ENCODE data around the gene GGA1. TPM values are rescaled to one million over a fixed set of nuclear protein-coding genes. Genes with fewer than 3 reads are reported as not detected.

GGA1 gene
- total and polyA plus RNA-seq, 2 donors (not counting 1 experiment from before 2014, with no cell fraction given), result 137 to 154 TPM

DNA sequence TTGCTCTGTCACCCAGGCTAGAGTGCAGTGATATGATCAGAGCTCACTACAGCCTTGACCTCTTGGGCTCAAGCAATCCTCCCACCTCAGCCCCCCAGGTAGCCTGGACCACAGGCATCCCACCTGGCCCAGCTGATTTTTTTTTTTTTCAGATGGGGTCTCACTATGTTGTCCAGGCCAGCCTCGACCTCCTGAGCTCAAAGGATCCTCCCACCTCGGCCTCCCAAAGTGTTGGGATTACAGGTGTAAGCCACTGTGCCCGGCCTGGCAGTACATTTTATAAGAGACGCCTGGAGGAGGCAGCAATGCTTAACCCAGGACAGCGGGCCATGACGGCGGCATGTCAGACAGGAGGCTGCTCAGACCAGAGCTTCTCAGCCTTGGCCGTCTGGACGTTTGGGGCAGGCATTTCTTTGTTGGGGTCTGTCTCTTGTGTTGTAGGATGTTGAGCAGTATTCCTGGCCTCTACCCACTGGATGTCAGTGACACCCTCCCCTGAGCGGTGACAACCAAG lies 33.1 kb upstream of the GGA1 start:
- Mint-ChIP-seq H3K27me3 (peaks cover 13% of the 10 kb centered on the region), H3K4me1 (peaks cover 5% of the 10 kb centered on the region), H3K9me3 (ENCODE audit: insufficient read depth) (no peaks in the 10 kb centered on the region), H3K27ac (no peak overlapping the region), H3K4me3 (no peak overlapping the region)
- ATAC-seq (ENCODE audit: low read depth) (no peak), DNase-seq (no peak)
- Histone ChIP-seq H2AFZ (ENCODE audit: insufficient read depth, low read depth, low read length, poor library complexity, severe bottlenecking) (no peak overlapping the region), H3K4me3 (ENCODE audit: control extremely low read depth in 1 of 5, extremely low read depth in 1 of 5, insufficient read depth in 1 of 5, low read depth in 2 of 5, low read length in 4 of 5) (no peak overlapping the region), H3K27me3 (replicated peaks in 1 of 4; ENCODE audit: control extremely low read depth in 1 of 4, control insufficient read depth in 3 of 4, insufficient read depth in 4 of 4, low read length in 3 of 4) (no peaks in the 10 kb centered on the region), H3K9ac (ENCODE audit: low read length) (no peak overlapping the region), H4K20me1 (ENCODE audit: control insufficient read depth, insufficient read depth, low read length, poor library complexity, severe bottlenecking) (no peaks in the 10 kb centered on the region), H3K27ac (ENCODE audit: low read length in 2 of 2) (no peak overlapping the region), H3K79me2 (ENCODE audit: control insufficient read depth, insufficient read depth, low read length) (no peaks in the 10 kb centered on the region), H3K36me3 (replicated peaks in 1 of 2; ENCODE audit: control extremely low read depth in 1 of 2, control insufficient read depth in 1 of 2, extremely low read depth in 1 of 2, insufficient read depth in 2 of 2, low read length in 1 of 2) (no peaks in the 10 kb centered on the region), H3K4me2 (replicated peaks; ENCODE audit: low read depth, low read length, poor library complexity, severe bottlenecking) (no peak overlapping the region), H3K4me1 (ENCODE audit: control insufficient read depth in 2 of 2, insufficient read depth in 2 of 2, low read length in 2 of 2) (peaks cover 8 to 11% of the 10 kb centered on the region in 2 donors), H3K9me3 (ENCODE audit: control extremely low read depth in 1 of 3, control insufficient read depth in 2 of 3, insufficient read depth in 1 of 3, low read length in 2 of 3) (no peaks in the 10 kb centered on the region)
- 91% methylated on average over 9 of the region's 10 CpGs for whole genome bisulfite sequencing (ENCODE audit: insufficient coverage)
- CTCF ChIA-PET, result interaction anchor here (1.5 to 3.4 kb wide), 3 partner anchors 11 to 31 kb away, joined by 4 to 10 read pairs (median 6); no protein-coding TSS in a partner anchor
- TF ChIP-seq, protein P1, sequence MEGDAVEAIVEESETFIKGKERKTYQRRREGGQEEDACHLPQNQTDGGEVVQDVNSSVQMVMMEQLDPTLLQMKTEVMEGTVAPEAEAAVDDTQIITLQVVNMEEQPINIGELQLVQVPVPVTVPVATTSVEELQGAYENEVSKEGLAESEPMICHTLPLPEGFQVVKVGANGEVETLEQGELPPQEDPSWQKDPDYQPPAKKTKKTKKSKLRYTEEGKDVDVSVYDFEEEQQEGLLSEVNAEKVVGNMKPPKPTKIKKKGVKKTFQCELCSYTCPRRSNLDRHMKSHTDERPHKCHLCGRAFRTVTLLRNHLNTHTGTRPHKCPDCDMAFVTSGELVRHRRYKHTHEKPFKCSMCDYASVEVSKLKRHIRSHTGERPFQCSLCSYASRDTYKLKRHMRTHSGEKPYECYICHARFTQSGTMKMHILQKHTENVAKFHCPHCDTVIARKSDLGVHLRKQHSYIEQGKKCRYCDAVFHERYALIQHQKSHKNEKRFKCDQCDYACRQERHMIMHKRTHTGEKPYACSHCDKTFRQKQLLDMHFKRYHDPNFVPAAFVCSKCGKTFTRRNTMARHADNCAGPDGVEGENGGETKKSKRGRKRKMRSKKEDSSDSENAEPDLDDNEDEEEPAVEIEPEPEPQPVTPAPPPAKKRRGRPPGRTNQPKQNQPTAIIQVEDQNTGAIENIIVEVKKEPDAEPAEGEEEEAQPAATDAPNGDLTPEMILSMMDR (IDR thresholded peaks at IDR 0.05), result no peak
- TF ChIP-seq EZH2 (IDR thresholded peaks at IDR 0.05; ENCODE audit: borderline replicate concordance, insufficient read depth, low read depth, low read length, poor library complexity, severe bottlenecking), result no peak
- POLR2A ChIA-PET, result no interaction called here
- intact Hi-C loops (cut with micrococcal nuclease), result no loop called here

DNA sequence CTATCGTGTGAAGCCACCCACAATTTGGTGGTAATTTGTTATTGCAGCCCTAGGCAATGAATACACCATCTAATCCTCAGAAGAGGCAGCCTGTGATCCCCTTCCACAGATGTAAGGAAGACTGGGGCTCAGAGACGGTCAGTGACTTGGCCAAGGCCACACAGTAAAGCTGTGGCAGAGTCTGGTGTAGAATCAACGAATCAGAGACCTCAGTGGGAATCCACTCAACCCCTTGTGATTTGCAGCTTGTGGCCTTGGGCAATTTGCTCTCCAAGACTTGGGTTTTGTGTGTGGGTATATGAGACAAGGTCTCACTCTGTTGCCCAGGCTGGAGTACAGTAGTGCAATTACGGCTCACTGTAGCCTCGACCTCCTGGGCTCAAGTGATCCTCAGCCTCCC lies 30.6 kb upstream of the GGA1 start:
- no peak overlapping the region for H3K4me2 ChIP-seq (replicated peaks; ENCODE audit: low read depth, low read length, poor library complexity, severe bottlenecking)
- no peaks in the 10 kb centered on the region for H4K20me1 ChIP-seq (ENCODE audit: control insufficient read depth, insufficient read depth, low read length, poor library complexity, severe bottlenecking)
- Mint-ChIP-seq H3K9me3 (ENCODE audit: insufficient read depth) (no peaks in the 10 kb centered on the region), H3K27me3 (peaks cover 16% of the 10 kb centered on the region), H3K4me3 (no peak overlapping the region), H3K27ac (no peak overlapping the region), H3K4me1 (peaks cover 6% of the 10 kb centered on the region)
- POLR2A ChIA-PET, result no interaction called here
- H3K79me2 ChIP-seq (ENCODE audit: control insufficient read depth, insufficient read depth, low read length), result no peaks in the 10 kb centered on the region
- no peak overlapping the region for H3K27ac ChIP-seq (ENCODE audit: low read length in 2 of 2)
- intact Hi-C loops (cut with micrococcal nuclease), result no loop called here
- H3K4me3 ChIP-seq (ENCODE audit: control extremely low read depth in 1 of 5, extremely low read depth in 1 of 5, insufficient read depth in 1 of 5, low read depth in 2 of 5, low read length in 4 of 5), result no peak overlapping the region
- 85% methylated on average over 4 of the region's 5 CpGs for WGBS (ENCODE audit: insufficient coverage)
- DNase-seq (no peak), ATAC-seq (ENCODE audit: low read depth) (no peak)
- H3K9me3 ChIP-seq (ENCODE audit: control extremely low read depth in 1 of 3, control insufficient read depth in 2 of 3, insufficient read depth in 1 of 3, low read length in 2 of 3), result no peaks in the 10 kb centered on the region
- TF ChIP-seq EZH2 (IDR thresholded peaks at IDR 0.05; ENCODE audit: borderline replicate concordance, insufficient read depth, low read depth, low read length, poor library complexity, severe bottlenecking), result no peak
- TF ChIP-seq, protein P1 (IDR thresholded peaks at IDR 0.05), result no peak
- H2AFZ ChIP-seq (ENCODE audit: insufficient read depth, low read depth, low read length, poor library complexity, severe bottlenecking), result no peak overlapping the region
- H3K36me3 ChIP-seq (replicated peaks in 1 of 2; ENCODE audit: control extremely low read depth in 1 of 2, control insufficient read depth in 1 of 2, extremely low read depth in 1 of 2, insufficient read depth in 2 of 2, low read length in 1 of 2), result no peaks in the 10 kb centered on the region
- no peak overlapping the region for H3K9ac ChIP-seq (ENCODE audit: low read length)
- peaks cover 16 to 22% of the 10 kb centered on the region in 2 donors for H3K4me1 ChIP-seq (ENCODE audit: control insufficient read depth in 2 of 2, insufficient read depth in 2 of 2, low read length in 2 of 2)
- CTCF ChIA-PET, result no interaction called here
- H3K27me3 ChIP-seq (replicated peaks in 1 of 4; ENCODE audit: control extremely low read depth in 1 of 4, control insufficient read depth in 3 of 4, insufficient read depth in 4 of 4, low read length in 3 of 4), result peaks cover 0 to 4% (median 1%) of the 10 kb centered on the region in 4 experiments

Data from B cell (primary cell).